Left ventricle myocardium superior (tissue), 1 donor: ENCODE measurements around the gene CYP2B6. TPM values are rescaled to one million over a fixed set of nuclear protein-coding genes. Genes with fewer than 3 reads are reported as not detected.
A peak's percentile ranks its signal among the peaks of the same experiment; 100 is the strongest.
"Not testable (repeated sequence)": the region's sequence is repeated elsewhere in the genome, so short reads cannot be mapped to it uniquely, and the experiment has no call there.

ENCODE experiments used
- ATAC-seq: fragments of 200-7000 bp; cut with Tn5 transposase; one replicate; pipeline ENCODE4 v1.9.1; 2020; ENCODE audit warnings: mild to moderate bottlenecking, moderate library complexity
- DNase-seq: peaks from one replicate; pipeline ENCODE4 v3.0.0-alpha.2; 2020
- intact Hi-C: fragments of 100-400 bp; cut with micrococcal nuclease; formaldehyde crosslinking; loops from one replicate; pipeline ENCODE4 v1.11.0; 2022
- total RNA-seq: library from RNA; stranded (reverse); fragmentation: NEBNext Ultra II Directional; extraction: Animal tissue kit (Norgen Biotek cat#: 25700); gene quantifications from one replicate; pipeline ENCODE4 v1.2.1, GENCODE V29; 2021
- donor health status: DM: no; HTN: yes; CAD: no; lungs with severe emphysema.

CYP2B6 gene
- total RNA-seq, 1 donor from 2014 or later: not detected

DNA sequence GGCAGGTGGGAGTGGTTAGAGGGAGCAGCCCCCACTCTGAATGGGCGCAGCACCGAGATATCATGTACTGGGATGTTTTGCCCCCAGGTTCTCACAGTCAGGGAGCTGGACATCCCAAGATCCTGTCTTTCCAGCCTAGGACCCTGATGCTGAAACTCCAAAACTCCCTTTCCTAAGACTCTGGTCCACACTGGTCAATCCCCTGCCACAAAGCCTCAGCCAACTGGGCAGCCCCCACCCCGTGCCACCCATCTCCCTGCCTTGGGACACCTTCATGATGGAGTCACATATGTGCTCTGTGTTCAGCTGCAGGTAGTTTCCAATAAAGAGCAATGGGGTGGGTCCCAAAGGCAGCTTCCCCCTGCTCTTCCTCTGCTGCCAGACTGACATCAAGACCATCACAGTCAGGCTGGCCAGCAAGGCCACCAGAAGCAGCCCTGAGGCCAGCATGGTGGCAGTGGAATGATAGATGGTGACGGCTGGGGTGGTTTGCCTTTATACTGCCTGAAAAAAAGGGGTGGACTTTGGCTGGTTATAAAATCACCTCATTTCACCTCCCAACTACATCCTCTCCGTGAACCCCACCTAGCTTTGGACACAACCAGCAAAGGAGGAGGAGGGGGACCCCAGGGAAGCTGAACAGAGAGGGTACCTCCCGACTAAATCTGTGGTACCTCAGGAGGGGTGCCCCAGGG lies 36.3 kb downstream of the CYP2B6 start:
- intact Hi-C loops: no loop called here
- no peak for ATAC-seq

DNA sequence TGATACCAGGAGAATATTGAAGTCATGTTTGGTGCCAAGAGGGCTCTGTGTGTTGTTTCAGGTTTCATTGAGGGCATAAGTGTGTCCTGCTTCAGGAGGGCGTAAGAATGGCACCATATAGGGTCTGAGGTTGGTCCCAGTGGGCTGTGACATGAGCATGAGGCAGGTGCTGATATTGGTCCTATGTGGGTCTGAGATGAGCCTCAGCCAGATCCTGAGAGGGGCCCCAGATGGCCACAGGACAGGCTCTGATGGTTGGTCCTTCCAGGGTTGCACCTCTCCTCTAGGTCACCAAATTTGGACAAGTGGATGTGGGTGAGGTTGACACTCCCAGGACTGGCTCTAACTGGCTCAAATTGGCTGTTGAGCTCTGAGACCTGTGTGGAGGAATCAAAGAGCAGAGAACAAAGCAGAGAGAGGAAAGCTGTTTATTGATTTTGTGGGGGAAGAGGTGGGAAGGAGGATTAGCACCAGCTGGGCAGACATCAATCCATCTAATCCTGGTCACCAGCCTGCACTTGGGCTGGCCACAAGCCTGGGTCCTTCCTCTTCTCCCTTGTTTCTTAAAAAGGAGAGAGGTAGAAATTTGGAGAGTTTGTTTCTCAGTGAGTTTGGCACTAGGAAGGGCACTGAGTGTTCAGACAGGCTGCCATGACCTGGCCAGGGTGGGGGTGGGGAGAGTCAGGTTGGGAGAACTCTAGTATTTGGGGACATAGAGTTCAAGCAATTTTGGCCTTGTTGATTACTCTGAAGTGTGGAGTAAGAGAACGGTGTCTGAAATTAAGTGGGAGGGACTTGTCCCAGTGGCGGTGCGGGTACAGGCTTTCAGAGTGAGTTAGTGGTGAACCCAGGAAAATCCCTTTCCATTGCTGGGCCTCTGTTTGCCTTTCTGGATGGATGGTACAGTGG lies 38.7 kb downstream of the CYP2B6 start:
- ATAC-seq: no peak
- no peak for DNase-seq
- intact Hi-C loops: no loop called here

More for the DNA sequence above, 36.3 kb downstream of the CYP2B6 start:
- no peak for DNase-seq

DNA sequence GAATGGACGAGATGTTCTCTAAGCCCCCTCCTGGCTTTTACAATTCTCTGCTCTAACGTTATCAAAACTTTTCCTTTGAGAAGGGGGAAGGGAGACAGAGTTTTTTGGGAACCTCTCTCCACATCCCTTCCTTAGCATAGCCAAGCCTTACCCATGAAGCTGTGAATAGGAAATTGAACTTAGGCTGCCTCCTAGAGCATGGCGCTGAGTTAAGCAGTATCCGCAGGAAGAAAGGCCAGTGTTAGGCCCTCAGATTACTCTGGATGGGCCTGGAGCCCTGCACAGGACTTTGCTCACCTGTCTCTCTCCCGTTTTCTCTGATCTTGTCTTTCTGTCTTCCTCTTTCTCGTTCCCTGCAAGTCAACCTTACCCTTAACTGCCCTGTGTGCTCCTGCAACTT lies 39.6 kb downstream of the CYP2B6 start:
- intact Hi-C loops: no loop called here
- DNase-seq: no peak
- ATAC-seq: no peak

DNA sequence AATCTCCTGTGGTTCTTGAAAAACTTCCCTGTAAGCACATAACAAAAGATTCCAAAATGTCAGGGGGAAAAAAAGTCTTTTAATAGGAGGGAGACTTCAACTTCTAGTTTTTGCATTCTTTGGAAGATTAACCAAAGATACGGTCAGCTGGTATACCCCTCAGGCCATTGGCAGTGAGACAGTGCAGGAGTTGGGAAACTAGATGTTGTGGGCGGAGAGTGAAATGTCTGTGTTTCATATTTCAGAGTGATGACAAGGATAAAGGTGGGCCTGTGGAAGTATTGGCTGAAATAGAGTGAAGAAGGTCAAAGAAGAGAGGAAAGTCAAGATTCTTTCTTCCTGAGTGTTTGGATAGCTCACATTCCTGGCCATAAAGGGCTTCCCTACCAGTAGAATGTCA lies 40.8 kb downstream of the CYP2B6 start:
- ATAC-seq: no peak
- intact Hi-C loops: no loop called here
- DNase-seq: no peak

DNA sequence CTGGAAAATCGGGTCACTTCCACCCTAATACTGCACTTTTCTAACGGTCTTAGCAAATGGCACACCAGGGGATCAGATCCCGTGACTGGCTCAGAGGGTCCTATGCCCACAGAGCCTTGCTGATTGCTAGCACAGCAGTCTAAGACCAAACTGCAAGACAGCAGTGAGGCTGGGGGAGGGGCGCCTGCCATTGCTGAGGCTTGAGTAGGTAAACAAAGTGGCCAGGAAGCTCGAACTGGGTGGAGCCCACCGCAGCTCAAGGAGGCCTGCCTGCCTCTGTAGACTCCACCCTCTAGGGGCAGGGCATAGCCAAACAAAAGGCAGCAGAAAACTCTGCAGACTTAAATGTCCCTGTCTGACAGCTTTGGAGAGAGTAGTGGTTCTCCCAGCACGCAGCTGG lies 42.2 kb downstream of the CYP2B6 start:
- DNase-seq, ATAC-seq, intact Hi-C loops: not testable (repeated sequence)

DNA sequence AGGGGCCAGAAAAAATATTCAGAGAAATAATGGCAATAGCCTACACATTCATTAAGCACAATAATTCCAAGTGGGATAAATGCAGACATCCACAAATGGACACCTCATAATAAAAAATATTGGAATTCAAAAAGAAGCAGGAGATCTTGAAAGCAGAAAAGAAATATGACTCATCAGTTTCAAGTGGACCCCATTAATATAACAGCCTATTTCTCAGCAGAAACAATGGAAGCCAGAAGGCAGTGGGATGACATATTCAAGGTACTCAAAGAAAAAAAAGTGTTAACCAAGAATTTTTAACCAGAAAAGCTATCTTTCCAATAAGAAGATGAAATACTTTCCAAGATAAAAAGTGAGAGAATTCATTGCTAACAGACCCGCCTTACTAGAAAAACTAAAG lies 48.7 kb downstream of the CYP2B6 start:
- no peak for ATAC-seq
- DNase-seq: no peak

DNA sequence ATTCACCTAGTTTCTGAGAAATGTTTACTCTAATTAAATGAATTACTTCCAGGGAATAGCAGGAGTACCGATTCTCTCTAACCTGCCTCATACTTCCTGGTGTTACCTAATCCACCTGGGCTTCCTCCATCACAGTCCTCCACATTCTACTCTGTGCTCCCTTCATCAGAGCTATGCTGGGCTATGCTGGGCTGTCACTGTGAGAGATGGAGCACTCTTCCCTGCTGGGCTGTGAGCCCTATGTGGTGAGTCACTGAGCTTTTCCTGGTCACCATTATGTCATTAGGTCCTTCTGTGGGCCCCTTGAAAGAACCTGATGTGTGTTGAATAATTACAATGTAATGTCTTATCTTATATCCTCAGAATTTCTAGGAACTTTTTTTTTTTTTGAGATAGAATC lies 54.0 kb downstream of the CYP2B6 start:
- ATAC-seq: peak; percentile 43
- DNase-seq, intact Hi-C loops: not testable (repeated sequence)

More for the DNA sequence above, 48.7 kb downstream of the CYP2B6 start:
- intact Hi-C loops: no loop called here

DNA sequence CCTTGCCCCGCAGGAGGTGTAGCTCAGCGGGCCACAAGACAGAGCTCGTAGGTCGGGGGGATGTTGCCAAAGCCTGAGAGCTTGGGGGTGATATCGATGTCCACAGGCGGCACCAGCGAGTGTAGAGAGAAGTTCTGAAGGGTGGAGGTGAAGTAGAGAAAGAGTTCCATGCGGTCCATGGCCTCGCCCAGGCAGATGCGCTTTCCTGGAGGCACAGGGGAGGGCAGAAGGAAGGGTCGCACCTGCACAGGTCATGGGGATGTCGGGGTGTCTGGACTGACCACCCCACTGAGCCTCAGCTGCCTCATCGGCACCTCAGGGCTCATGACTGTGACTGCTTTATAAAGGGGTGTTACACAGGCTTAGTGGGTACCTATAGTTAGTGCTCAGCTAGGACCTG lies 59.3 kb downstream of the CYP2B6 start:
- intact Hi-C loops: no loop called here
- DNase-seq: no peak
- ATAC-seq: no peak

DNA sequence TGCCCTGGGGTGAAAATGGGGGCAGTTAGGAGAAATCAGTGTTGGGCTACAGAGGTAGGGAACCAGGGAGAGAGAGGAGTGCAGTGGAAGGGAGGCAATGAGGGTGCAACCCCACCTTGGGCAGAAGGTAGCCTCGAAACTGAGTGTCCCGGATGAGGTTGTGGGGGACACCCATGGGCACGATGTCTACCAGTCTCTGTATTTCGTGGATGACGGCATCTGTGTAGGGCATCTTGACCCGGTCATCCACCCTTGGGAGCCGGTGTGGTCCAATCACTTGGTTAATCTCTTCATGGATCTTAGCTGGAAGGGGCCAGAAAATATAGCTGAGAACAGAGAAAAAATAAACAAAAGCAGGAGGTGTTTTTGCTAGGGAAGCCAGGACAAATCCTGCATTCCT lies 61.1 kb downstream of the CYP2B6 start:
- ATAC-seq, intact Hi-C loops, DNase-seq: not testable (repeated sequence)

DNA sequence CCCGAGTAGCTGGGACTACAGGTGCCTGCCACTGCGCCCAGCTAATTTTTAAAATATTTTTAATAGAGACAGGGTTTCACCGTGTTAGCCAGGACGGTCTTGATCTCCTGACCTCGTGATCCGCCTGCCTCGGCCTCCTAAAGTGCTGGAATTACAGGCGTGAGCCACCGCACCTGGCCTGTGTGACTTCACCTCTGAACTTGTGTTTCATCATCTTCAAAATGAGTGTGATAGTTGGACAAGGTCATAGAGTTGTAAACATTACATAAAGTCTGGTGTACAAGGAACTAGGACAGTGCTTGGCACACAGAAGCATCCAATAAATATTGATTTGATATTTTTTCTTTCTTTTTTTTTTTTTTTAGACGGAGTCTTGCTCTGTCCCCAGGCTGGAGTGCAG lies 62.2 kb downstream of the CYP2B6 start:
- intact Hi-C loops, DNase-seq, ATAC-seq: not testable (repeated sequence)

DNA sequence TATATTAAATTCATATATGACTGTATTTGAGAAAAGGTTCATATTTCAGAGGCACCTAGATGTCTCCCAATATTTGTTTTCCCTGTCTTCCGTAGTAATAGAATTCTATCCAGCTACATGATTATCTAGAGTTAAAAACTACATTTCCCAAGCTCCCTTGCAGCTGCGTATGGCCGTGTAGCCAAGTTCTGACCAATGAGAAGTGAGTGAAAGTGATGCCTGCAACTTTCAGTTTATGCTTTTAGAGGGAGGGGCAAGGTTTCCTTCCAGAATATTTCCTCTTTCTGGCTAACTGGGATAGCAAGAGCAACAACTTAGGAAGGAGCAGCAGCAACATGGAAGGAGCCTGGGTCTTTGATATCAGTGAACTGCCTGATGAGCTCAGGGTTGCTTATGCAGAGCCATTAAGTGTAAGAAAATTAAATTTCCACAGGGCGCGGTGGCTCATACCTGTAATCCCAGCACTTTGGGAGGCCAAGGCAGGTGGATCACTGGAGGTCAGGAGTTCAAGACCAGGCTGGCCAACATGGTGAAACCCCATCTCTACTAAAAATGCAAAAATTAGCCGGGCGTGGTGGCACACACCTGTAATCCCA lies 74.0 kb downstream of the CYP2B6 start:
- ATAC-seq (no peak), DNase-seq (no peak)
- intact Hi-C loops: no loop called here

Other genes starting within 250 kb of the CYP2B6 start
- 6.7 TPM for gene ACTMAP, start 240.8 kb upstream of the CYP2B6 start, total RNA-seq
- 41.6 TPM for gene SNRPA, start 240.1 kb upstream of the CYP2B6 start, total RNA-seq
- gene MIA, start 215.8 kb upstream of the CYP2B6 start, total RNA-seq: 1.1 TPM
- gene RAB4B, start 213.0 kb upstream of the CYP2B6 start, total RNA-seq: 10.1 TPM
- 65.5 TPM for gene EGLN2, start 192.1 kb upstream of the CYP2B6 start, total RNA-seq
- not detected for gene CYP2A6, start 140.8 kb upstream of the CYP2B6 start, total RNA-seq
- not detected for gene CYP2A7, start 109.1 kb upstream of the CYP2B6 start, total RNA-seq
- gene CYP2A13, start 97.2 kb downstream of the CYP2B6 start, total RNA-seq: not detected
- gene CYP2F1, start 123.2 kb downstream of the CYP2B6 start, total RNA-seq: not detected
- gene CYP2S1, start 201.9 kb downstream of the CYP2B6 start, total RNA-seq: 0.87 TPM
- 13.8 TPM for gene AXL, start 227.9 kb downstream of the CYP2B6 start, total RNA-seq